BLaER1 treated with 17β-estradiol and CSF1 and Interleukin-3, amounts not matched to agents 10 nM and 100 nM (cell line): ENCODE results near the gene RAB17.

Experiments used
- H3K27ac ChIP-seq, 11 experiments: shearing (Covaris generic); formaldehyde crosslinking; 2 replicates each; pipeline ENCODE4 v1.8.1; 2022
- H3K27me3 ChIP-seq, 11 experiments: shearing (Covaris generic); formaldehyde crosslinking; 2 replicates each; pipeline ENCODE4 v1.8.1; 2022
- H3K36me3 ChIP-seq, 11 experiments: shearing (Covaris generic); formaldehyde crosslinking; 2 replicates each; pipeline ENCODE4 v1.8.1; 2022
- H3K4me1 ChIP-seq, 10 experiments: shearing (Covaris generic); formaldehyde crosslinking; 2 replicates each; pipeline ENCODE4 v1.8.1; 2022
- H3K4me2 ChIP-seq, 11 experiments: shearing (Covaris generic); formaldehyde crosslinking; 2 replicates each; pipeline ENCODE4 v1.8.1; 2022
- H3K4me3 ChIP-seq, 10 experiments: shearing (Covaris generic); formaldehyde crosslinking; 2 replicates each; pipeline ENCODE4 v1.8.1; 2022
- H3K9ac ChIP-seq, 11 experiments: shearing (Covaris generic); formaldehyde crosslinking; 2 replicates each; pipeline ENCODE4 v1.8.1; 2022
- H3K9me3 ChIP-seq, 11 experiments: shearing (Covaris generic); formaldehyde crosslinking; replicated peaks in 1 of 11; 2 replicates each; pipeline ENCODE4 v1.8.1; 2022
- H4K20me1 ChIP-seq, 11 experiments: shearing (Covaris generic); formaldehyde crosslinking; 2 replicates each; pipeline ENCODE4 v1.8.1; 2022
- Cebpa-rat ChIP-seq, 11 experiments: shearing (Covaris generic); IDR thresholded peaks; 2 replicates each; pipeline ENCODE4 v1.8.1; 2022

Gene RAB17

DNA sequence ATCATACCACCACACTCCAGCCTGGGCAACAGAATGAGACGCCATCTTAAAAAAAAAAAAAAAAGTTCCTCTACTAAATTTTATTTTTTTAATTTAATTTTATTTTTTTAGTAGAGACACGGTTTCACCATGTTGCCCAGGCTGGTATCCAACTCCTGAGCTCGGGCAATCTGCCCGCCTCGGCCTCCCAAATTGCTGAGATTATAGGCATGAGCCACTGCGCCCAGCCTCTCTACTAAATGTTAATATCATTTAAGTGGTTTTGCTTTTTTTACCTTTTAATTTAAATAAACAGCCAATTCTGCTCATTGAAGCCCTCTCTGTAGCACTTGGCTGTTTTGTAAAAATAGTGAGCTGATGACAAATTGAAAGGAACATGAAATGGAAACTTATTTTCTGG, 9.2 kb downstream of the RAB17 start:
- Histone ChIP-seq H3K36me3 (peaks cover 7 to 71% (median 37%) of the 10 kb centered on the region in 11 experiments; a peak in 19 of 22 replicates), H4K20me1 (peaks cover 0 to 49% (median 5%) of the 10 kb centered on the region in 11 experiments; a peak in 8 of 22 replicates), H3K27me3 (no peaks in the 10 kb centered on the region), H3K9ac (0 out of 22 replicates have a peak overlapping the region, but pooled peaks of 1 of the 11 experiments have one; percentile 1), H3K27ac (no peak overlapping the region), H3K9me3 (no peaks in the 10 kb centered on the region), H3K4me3 (no peak overlapping the region), H3K4me1 (peaks cover 34 to 65% (median 56%) of the 10 kb centered on the region in 10 experiments), H3K4me2 (peak overlapping the region in 2 of 11 experiments; percentile 18 to 37; a peak in 1 of 22 replicates)
- TF ChIP-seq Cebpa-rat (IDR thresholded peaks at IDR 0.05) = no peak

DNA sequence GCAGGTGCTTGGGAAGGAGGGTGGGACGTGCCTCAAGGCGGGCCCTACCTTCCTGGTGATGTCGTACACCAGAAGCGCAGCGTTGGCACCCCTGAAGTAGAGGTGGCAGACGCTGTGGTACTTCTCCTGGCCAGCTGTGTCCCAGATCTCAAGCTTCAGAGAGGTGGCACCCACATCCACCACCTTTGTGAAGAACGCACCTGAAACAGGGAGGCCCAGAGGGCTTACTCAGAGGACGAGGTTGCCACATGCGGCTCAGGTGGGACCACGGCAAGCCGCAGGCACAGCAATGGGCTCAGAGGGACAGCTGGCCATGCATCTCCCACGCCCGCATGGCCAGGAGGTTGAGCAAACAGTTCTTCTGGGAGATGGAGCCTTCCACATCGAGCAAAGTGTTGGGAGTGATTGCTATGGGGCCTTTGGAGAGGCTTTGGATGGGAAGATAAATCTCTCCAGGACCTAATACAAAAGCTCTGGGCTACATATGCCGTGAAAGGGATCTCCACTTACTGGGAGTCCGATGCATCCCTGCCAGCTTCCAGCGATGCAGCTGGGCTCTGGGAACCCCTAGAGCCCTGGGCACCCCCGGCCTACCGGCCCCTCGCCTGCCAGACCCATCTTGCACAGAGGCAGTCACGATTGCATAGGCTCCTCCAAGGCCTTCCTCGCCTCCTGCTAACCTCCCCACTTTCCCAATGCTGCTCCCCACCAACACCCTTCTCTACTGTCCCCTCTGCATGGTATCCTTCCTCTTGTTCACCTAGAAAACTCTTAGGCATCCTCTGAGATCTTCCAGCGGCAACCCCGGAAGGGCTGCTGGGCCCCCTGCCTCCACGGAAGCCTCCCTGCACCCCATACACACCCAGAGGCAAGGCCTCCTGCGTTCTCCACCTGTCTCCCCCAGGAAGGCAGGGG, 12.3 kb downstream of the RAB17 start:
- H3K27ac ChIP-seq = no peak overlapping the region
- H3K36me3 ChIP-seq = peaks cover 7 to 70% (median 36%) of the 10 kb centered on the region in 11 experiments; a peak in 19 of 22 replicates
- no peaks in the 10 kb centered on the region for H3K9me3 ChIP-seq
- H3K4me3 ChIP-seq = no peak overlapping the region
- no peak overlapping the region for H3K9ac ChIP-seq
- peaks cover 43 to 64% (median 53%) of the 10 kb centered on the region in 10 experiments for H3K4me1 ChIP-seq
- H3K4me2 ChIP-seq = no peak overlapping the region
- no peak for TF ChIP-seq Cebpa-rat (IDR thresholded peaks at IDR 0.05)
- no peaks in the 10 kb centered on the region for H3K27me3 ChIP-seq
- H4K20me1 ChIP-seq = peaks cover 0 to 51% (median 5%) of the 10 kb centered on the region in 11 experiments; a peak in 7 of 22 replicates

DNA sequence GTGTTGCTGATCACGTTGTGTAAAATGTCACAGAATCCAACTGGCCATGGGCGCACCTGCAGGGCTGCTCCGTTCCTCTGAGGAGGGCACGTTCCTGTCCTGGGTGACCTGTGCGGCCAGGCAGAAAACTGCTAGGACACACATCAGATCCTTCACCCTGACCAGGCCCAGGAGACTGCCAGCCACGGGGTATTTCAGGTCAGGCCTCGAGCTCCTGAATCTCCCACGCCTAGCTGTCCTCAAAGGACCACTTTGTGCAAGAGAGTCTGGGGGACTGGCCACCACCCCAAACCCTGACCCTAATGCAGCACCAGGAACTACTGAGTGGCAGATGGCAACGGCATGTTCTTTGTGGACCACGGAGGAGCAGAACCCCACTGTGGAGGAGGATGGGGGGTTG, 13.1 kb downstream of the RAB17 start:
- H3K27me3 ChIP-seq = no peaks in the 10 kb centered on the region
- peaks cover 0 to 43% (median 5%) of the 10 kb centered on the region in 11 experiments; a peak in 7 of 22 replicates for H4K20me1 ChIP-seq
- no peak overlapping the region for H3K27ac ChIP-seq
- no peak overlapping the region for H3K4me2 ChIP-seq
- peaks cover 46 to 61% (median 51%) of the 10 kb centered on the region in 10 experiments for H3K4me1 ChIP-seq
- no peak overlapping the region for H3K4me3 ChIP-seq
- peaks cover 7 to 69% (median 36%) of the 10 kb centered on the region in 11 experiments; a peak in 19 of 22 replicates for H3K36me3 ChIP-seq
- H3K9me3 ChIP-seq = no peaks in the 10 kb centered on the region
- H3K9ac ChIP-seq = no peak overlapping the region
- no peak for TF ChIP-seq Cebpa-rat (IDR thresholded peaks at IDR 0.05)

DNA sequence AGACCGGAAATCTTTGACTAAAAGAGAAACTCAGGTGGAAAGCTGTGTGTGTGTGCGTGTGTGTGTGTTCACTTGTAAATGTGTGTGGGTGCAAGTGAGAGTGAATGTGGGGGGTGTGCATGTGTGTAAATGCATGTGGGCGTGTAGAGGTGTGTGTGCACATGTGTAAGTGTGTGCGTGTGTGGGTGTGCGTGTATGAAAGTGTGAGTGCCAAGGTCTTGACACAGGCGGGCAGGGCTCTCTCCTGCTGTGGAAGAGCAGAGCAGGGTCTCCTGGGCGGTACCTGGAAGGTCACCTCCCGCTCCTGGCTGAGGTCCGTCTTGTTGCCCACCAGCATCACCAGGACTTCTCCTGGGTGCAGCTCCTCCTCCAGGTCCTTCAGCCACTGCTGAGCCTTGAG, 13.6 kb downstream of the RAB17 start:
- Histone ChIP-seq H3K36me3 (peaks cover 7 to 69% (median 36%) of the 10 kb centered on the region in 11 experiments; a peak in 19 of 22 replicates), H3K4me2 (no peak overlapping the region), H3K27ac (no peak overlapping the region), H3K4me3 (no peak overlapping the region), H3K9me3 (no peaks in the 10 kb centered on the region), H3K27me3 (no peaks in the 10 kb centered on the region), H3K9ac (no peak overlapping the region), H4K20me1 (peaks cover 0 to 38% (median 1%) of the 10 kb centered on the region in 11 experiments; a peak in 5 of 22 replicates), H3K4me1 (peaks cover 44 to 61% (median 50%) of the 10 kb centered on the region in 10 experiments)
- no peak for TF ChIP-seq Cebpa-rat (IDR thresholded peaks at IDR 0.05)

DNA sequence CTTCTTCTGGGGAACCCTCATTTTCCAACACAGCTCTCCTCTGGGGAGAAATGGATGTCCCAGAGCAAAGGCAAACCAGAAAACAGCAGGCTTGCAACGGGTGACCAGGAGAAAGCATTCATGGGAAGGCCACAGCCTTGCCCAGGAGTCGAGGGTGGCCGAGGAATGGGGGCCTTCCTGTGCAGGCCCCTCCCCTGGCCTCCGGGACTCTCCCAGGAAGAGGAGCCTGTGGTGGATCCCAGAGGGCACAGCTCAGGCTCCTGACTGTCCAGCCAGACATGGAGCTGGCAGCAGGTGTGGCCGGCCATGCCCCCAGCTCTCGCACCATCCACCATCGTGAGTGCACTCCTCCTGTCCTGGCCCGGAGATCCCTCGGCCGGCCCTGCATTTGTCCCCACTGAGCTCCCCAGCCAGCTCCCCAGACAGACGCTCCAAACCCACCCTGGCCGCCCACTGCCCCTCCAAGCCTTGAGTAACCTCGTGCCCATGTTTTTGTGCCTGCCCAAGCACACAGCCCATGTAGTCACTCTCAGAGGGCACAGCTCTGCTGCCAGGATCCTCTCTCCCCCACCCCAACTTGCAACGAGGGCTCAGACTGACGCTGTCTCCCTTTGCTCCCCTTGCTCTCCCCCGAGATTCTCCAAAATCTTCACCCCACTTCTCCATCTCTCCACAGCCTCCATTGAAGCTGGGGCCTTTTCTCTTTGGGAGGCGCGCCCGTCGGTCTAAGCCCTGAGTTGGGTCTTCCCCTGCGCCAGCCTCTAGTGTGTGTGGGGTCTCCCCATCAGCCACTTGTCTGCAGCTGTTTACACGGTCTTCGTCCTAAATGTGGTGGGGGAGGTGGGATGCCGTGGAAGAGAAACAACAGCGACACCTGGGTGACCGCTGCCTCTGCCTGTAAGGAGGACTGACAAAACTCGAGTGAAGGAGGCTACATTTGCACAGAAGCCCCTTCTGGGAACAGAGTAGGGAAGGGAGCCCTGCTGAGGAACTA, 14.4 kb downstream of the RAB17 start:
- no peaks in the 10 kb centered on the region for H3K27me3 ChIP-seq
- H3K9ac ChIP-seq = 0 out of 22 replicates have a peak overlapping the region, but pooled peaks of 1 of the 11 experiments have one; percentile 18
- peak overlapping the region in 7 of 11 experiments; percentile 3 to 59 (median 31); a peak in 7 of 22 replicates for H3K4me2 ChIP-seq
- H3K27ac ChIP-seq = no peak overlapping the region
- TF ChIP-seq Cebpa-rat (IDR thresholded peaks at IDR 0.05) = no peak
- H4K20me1 ChIP-seq = peaks cover 0 to 36% (median 0%) of the 10 kb centered on the region in 11 experiments; a peak in 2 of 22 replicates
- H3K9me3 ChIP-seq = no peaks in the 10 kb centered on the region
- H3K36me3 ChIP-seq = peaks cover 7 to 66% (median 33%) of the 10 kb centered on the region in 11 experiments; a peak in 19 of 22 replicates
- no peak overlapping the region for H3K4me3 ChIP-seq
- peaks cover 43 to 62% (median 52%) of the 10 kb centered on the region in 10 experiments for H3K4me1 ChIP-seq

DNA sequence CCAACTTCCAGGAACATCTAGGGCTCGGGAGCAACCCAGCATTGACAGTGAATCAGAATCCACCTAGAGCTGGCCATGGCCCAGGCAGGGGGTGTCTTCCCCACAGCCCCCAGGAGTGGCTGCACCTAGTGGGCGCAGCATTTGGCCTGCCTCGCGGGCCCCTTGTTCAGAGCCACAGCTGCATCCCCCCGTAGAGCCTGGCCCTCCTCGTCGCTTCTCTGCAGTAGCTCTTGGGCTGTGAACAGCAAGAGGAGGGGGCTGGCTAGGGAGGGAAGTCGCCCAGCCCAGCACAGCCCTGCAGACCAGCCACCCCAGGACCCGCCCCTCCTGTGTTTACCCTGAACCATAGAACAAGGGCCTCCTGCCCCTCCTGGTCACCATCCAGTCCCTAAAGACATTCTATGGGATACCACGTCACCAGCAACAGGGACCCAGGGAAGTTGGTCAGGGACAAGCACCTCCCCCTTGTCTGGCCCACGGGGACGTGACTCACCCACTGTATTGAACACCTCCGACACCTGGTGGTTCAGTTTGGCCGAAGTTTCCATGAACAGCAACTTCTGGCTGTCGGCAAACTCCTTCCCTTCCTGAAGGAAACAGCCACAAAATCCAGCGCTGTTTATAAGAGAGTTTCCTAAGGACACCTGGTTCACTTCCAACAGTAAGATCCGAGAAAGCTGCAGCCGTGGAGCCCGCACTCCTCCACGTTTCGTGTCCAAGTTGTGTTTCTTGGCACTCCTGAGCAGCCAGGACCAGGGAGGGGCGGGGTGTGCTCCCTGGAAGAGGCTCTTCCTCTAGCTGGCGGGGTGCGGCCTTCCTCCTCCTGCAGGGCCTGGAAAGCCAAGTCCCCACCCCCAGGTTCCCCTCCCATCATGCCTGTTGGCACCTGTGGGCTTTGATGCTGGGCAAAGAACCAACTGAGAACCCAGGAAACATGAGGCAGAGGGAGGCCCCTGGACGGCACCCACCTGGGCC, 15.4 kb downstream of the RAB17 start:
- H4K20me1 ChIP-seq = peaks cover 0 to 36% (median 0%) of the 10 kb centered on the region in 11 experiments; a peak in 2 of 22 replicates
- TF ChIP-seq Cebpa-rat (IDR thresholded peaks at IDR 0.05) = no peak
- H3K4me3 ChIP-seq = no peak overlapping the region
- peaks cover 7 to 56% (median 31%) of the 10 kb centered on the region in 11 experiments; a peak in 19 of 22 replicates for H3K36me3 ChIP-seq
- peak overlapping the region in 4 of 11 experiments; percentile 4 to 33 (median 11); a peak in 5 of 22 replicates for H3K9ac ChIP-seq
- H3K27me3 ChIP-seq = no peaks in the 10 kb centered on the region
- H3K4me2 ChIP-seq = peak overlapping the region; percentile 3 to 59 (median 31); a peak in 18 of 22 replicates
- H3K9me3 ChIP-seq = no peaks in the 10 kb centered on the region
- peak overlapping the region in 5 of 11 experiments; percentile 3 to 30 (median 19); a peak in 5 of 22 replicates for H3K27ac ChIP-seq
- peaks cover 43 to 62% (median 52%) of the 10 kb centered on the region in 10 experiments for H3K4me1 ChIP-seq

DNA sequence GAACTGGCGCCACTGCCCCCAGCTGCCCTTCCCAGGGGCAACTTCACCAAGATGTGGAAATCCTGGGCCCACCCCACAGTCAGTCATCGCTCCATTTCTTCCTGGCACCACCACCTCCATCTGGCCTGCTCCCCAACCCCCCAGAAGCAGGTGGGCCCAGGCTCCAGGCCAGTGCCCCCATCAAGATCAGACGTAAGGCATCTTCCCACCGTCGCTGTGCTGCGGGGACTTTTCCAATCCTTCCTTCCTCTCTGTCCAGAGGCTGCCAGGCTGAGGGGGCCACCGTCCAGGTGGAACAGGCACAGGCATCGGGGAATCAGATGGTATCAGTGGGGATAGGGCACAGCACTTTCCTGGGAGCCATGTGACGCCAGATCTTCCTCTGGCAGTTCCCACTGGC, 16.1 kb downstream of the RAB17 start:
- peaks cover 36 to 55% (median 45%) of the 10 kb centered on the region in 10 experiments for H3K4me1 ChIP-seq
- H3K27me3 ChIP-seq = no peaks in the 10 kb centered on the region
- H3K27ac ChIP-seq = peak overlapping the region in 5 of 11 experiments; percentile 3 to 30 (median 19); a peak in 5 of 22 replicates
- H3K9me3 ChIP-seq = no peaks in the 10 kb centered on the region
- H4K20me1 ChIP-seq = peaks cover 0 to 30% (median 0%) of the 10 kb centered on the region in 11 experiments; a peak in 2 of 22 replicates
- H3K36me3 ChIP-seq = peaks cover 7 to 49% (median 31%) of the 10 kb centered on the region in 11 experiments; a peak in 19 of 22 replicates
- no peak for TF ChIP-seq Cebpa-rat (IDR thresholded peaks at IDR 0.05)
- peak overlapping the region in 3 of 11 experiments; percentile 5 to 33 (median 17); a peak in 5 of 22 replicates for H3K9ac ChIP-seq
- H3K4me3 ChIP-seq = no peak overlapping the region
- peak overlapping the region in 10 of 11 experiments; percentile 4 to 59 (median 32); a peak in 17 of 22 replicates for H3K4me2 ChIP-seq
